ENCODE results near the gene UMAD1. TPM values are rescaled to one million over a fixed set of nuclear protein-coding genes. Genes with fewer than 3 reads are reported as not detected.

Gene UMAD1
- total RNA-seq, 4 donors from 2014 or later, result 39.4 to 46.4 (median 44.0) TPM

GRCh38 chr7:7790041-7790741 lies 149.6 kb downstream of the UMAD1 start:
- intact Hi-C loops (cut with DNase I), result no loop called here
- Histone ChIP-seq H3K4me3 (replicated peaks in 1 of 3) (no peak overlapping the region), H3K27me3 (no peaks in the 10 kb centered on the region), H3K27ac (no peak overlapping the region), H3K4me1 (peaks cover 4 to 9% of the 10 kb centered on the region in 2 donors), H3K36me3 (no peaks in the 10 kb centered on the region), H3K9me3 (no peaks in the 10 kb centered on the region)
- WGBS, 2 donors, result 94 to 95% methylated on average over 6 of the region's 6 CpGs
- no peak for DNase-seq
- no peak for TF ChIP-seq CTCF (IDR thresholded peaks at IDR 0.05)
- TF ChIP-seq POLR2A (IDR thresholded peaks at IDR 0.05), result no peak

GRCh38 chr7:7791523-7791922 lies 151.0 kb downstream of the UMAD1 start:
- Histone ChIP-seq H3K27me3 (no peaks in the 10 kb centered on the region), H3K27ac (no peak overlapping the region)

GRCh38 chr7:7792056-7792455 lies 151.5 kb downstream of the UMAD1 start:
- peaks cover 4 to 9% of the 10 kb centered on the region in 2 donors for H3K4me1 ChIP-seq

More at GRCh38 chr7:7791523-7791922, 151.0 kb downstream of the UMAD1 start:
- no peaks in the 10 kb centered on the region for H3K9me3 ChIP-seq
- no peak overlapping the region for H3K4me3 ChIP-seq (replicated peaks in 1 of 3)
- H3K4me1 ChIP-seq, result peaks cover 4 to 9% of the 10 kb centered on the region in 2 donors
- H3K36me3 ChIP-seq, result no peaks in the 10 kb centered on the region
- TF ChIP-seq CTCF (IDR thresholded peaks at IDR 0.05) (no peak), POLR2A (IDR thresholded peaks at IDR 0.05) (no peak)
- WGBS, 2 donors, result 87 to 89% methylated on average over 5 of the region's 5 CpGs
- intact Hi-C loops (cut with DNase I), result no loop called here
- no peak for DNase-seq

GRCh38 chr7:7793249-7793648 lies 152.7 kb downstream of the UMAD1 start:
- Histone ChIP-seq H3K4me3 (replicated peaks in 1 of 3) (no peak overlapping the region), H3K9me3 (no peaks in the 10 kb centered on the region), H3K27me3 (no peaks in the 10 kb centered on the region), H3K27ac (no peak overlapping the region), H3K4me1 (peaks cover under 1 to 9% of the 10 kb centered on the region in 2 donors), H3K36me3 (no peaks in the 10 kb centered on the region)
- TF ChIP-seq POLR2A (IDR thresholded peaks at IDR 0.05) (no peak), CTCF (IDR thresholded peaks at IDR 0.05) (no peak)
- intact Hi-C loops (cut with DNase I), result no loop called here
- 46 to 80% methylated on average over 2 of the region's 2 CpGs for WGBS, 2 donors
- no peak for DNase-seq

More at GRCh38 chr7:7792056-7792455, 151.5 kb downstream of the UMAD1 start:
- 93 to 98% methylated on average over 1 of the region's 1 CpG for WGBS, 2 donors
- no peak for DNase-seq
- Histone ChIP-seq H3K9me3 (no peaks in the 10 kb centered on the region), H3K27ac (no peak overlapping the region), H3K27me3 (no peaks in the 10 kb centered on the region), H3K4me3 (replicated peaks in 1 of 3) (no peak overlapping the region), H3K36me3 (no peaks in the 10 kb centered on the region)
- intact Hi-C loops (cut with DNase I), result no loop called here
- TF ChIP-seq CTCF (IDR thresholded peaks at IDR 0.05) (no peak), POLR2A (IDR thresholded peaks at IDR 0.05) (no peak)

- Histone ChIP-seq H3K27ac (no peak overlapping the region), H3K9me3 (no peaks in the 10 kb centered on the region), H3K36me3 (no peaks in the 10 kb centered on the region), H3K4me1 (peaks cover 0 to 4% of the 10 kb centered on the region in 2 donors), H3K27me3 (no peaks in the 10 kb centered on the region), H3K4me3 (replicated peaks in 1 of 3) (no peak overlapping the region)
- WGBS, 2 donors, result 75 to 84% methylated on average over 1 of the region's 1 CpG
- DNase-seq, result no peak
- intact Hi-C loops (cut with DNase I), result no loop called here
- TF ChIP-seq CTCF (IDR thresholded peaks at IDR 0.05), result no peak
- TF ChIP-seq POLR2A (IDR thresholded peaks at IDR 0.05), result no peak
Observed at GRCh38 chr7:7793921-7794320, 153.4 kb downstream of the UMAD1 start.

Measured in thyroid gland (tissue), 4 donors.